Inferior parietal cortex (tissue), 1 donor: ENCODE data around the gene L3MBTL1.

ENCODE experiments used
- DNase-seq: peaks from one replicate; pipeline ENCODE4 v3.0.0-alpha.2; 2016; ENCODE audit errors: extremely low spot score

L3MBTL1 gene

DNA sequence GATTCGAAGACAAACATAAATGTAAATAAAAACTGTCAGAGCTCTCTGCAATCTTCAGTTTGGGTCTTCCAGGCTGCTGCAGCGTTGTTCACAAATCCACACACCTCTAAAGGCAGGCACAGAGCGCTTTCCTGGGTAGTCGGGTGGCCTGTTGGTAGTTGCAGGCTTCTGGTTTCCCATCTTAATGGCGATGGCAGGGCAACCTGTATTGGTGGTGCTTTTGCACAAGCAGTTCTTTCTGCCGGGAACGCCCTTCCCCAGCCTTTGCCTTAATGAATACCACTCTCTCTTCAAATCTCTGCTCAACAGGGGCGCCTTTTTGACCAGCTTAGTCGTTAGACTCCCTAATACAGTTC, 82.5 kb downstream of the L3MBTL1 start:
- no peak for DNase-seq

DNA sequence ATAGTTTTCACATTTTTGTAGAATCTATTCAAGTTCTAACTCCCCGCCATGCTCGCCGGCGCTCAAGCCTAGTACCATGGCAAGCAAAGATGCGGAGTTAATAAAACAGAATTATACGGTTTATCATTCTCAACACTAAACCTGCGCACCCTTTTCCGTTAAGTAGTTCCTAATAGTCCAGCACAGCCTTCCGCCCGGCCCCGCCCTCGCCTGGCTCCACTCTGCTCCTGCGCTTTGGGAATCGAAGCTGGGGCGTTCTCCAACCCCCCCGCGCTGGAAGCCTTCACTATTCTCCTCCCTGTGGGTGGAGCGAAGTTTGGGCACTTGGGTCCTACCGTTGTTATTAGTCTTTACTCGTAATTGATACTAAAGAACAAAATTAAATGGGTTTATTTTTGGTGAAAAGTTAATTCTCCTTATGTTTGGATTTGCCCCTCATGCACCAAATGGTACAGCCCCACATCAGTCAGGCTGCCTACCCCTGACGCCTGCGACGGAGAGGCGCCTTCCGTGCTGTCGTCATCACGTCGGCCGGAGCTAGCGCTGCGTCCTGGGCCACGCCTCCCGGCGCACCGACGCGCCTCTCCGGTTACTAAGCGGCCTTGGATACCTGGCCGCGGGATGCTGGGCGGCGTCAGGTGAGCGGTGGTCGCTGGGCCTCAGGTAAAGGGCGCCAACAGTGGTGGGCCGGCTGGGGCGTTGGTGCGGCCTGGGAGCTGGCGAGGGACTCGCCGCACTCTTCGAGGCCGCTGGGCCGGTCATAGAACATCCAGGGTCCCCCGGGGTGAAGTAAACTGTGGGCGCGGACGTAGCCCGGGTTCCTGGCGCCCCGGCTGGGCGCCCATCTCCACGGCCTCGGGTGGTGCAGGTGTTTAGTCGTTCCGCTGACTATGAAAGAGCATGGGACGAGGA, 83.2 kb downstream of the L3MBTL1 start, which contains the start of gene IFT52:
IFT52 (plus strand) TSS at position 546 of the 912 bp plus-strand sequence. CDS start 3,762 bp downstream, outside the sequence.
- DNase-seq: peak; percentile 95
